Stimulated activated CD8-positive, alpha-beta memory T cell treated with anti-CD3 and anti-CD28 coated beads, Interleukin-12 subunit alpha, Interleukin-12 subunit beta, amount 100 ng/mL, for 4 hours (primary cell): ENCODE measurements around the gene GRID1.

Experiments used
- DNase-seq: peaks from one replicate; pipeline ENCODE4 v3.0.0-alpha.2; 2020; ENCODE audit warnings: low read depth

Gene GRID1

DNA sequence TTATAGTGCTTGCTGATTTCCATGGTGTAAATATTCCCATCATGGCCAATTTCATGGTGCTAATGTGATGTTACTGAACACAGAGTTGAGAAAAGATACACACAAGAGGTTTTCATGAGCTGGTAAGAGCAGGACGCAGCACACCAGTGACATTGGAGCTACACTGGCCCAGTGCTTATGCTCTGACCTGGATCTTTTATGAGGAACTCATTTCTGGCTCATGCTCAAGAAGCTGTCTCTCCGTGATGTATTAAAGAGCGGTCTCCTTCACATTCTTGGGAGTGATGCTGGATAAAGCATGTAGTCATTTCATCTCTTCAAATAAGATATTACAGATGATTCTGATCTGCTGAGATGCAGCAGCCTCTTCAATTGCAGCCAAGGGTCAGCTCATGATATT lies 785.2 kb downstream of the GRID1 start:
- DNase-seq, result no peak

DNA sequence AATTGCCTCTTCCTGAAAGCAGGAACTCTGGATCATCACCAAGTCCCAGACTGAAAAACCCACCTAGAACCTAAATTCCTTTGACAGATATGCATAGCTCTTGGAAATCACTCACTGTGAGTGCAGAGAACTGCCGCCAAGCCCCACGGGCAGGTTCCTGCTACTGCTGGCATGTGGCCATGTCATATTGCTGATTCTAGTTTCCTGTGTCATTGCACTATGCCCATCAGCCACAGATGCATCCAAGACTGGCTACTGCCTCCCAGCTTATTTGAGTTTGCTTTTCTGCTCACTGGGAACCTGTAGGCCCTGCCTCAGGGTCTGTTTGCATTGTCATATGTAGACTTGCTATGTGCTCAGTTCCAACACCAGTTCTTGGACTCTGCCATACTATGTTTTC lies 786.0 kb downstream of the GRID1 start:
- no peak for DNase-seq

DNA sequence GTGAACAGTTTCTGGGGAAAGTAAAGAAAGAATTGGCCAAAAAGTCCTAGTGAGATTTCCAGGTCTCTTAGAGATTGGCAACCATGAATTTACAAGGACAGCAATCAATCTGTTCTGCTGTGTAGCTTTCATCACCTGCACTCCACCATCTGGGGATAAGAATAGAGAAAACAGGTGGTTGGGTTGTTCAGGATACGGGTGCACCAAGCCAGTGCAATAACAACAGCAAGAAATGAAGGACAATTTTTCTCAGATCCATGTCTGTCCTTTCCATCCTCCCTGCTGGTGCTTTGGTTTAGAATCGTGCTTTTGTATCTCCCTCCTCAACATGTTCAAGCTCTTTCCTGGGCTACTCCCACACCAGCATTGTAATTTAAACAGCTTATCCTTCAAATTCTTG lies 787.7 kb downstream of the GRID1 start:
- no peak for DNase-seq

DNA sequence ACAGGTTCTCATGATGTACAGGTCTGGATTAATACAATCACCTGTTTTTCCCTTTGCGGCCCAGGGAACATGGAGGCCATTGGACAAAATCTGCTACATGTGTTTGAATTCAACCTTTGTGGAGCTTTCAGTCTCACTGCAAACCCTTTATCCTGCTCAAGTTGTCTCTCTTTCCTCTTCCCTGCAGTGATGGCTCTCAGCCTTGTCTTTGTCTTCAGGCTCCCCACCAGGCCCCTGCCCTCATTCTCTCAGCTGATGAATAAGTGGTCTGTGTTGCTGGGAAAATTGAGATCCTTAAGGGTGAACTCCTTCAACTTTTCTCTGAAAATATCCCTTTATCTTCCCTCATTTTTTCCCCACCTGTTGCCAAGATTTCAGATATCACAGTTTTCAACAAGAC lies 791.2 kb downstream of the GRID1 start:
- no peak for DNase-seq

DNA sequence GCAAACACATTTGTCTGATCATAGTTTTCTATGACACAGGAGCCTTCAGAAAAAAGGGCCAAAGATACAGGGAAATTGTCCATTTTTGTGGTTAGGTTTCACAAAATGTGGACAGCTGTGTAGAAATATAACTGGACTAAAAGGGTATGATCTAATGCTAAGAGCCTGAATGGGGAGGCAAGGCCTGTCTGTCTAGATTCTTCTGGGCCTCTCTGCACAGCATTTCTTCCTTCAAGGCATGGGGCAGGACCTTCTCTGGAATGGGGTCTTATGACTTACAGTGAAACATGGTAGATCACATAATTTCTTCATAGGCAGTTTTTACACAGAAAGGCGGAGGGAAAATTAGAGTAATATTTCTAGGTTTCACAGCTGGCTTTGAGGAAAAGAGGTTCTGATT lies 795.7 kb downstream of the GRID1 start:
- no peak for DNase-seq

DNA sequence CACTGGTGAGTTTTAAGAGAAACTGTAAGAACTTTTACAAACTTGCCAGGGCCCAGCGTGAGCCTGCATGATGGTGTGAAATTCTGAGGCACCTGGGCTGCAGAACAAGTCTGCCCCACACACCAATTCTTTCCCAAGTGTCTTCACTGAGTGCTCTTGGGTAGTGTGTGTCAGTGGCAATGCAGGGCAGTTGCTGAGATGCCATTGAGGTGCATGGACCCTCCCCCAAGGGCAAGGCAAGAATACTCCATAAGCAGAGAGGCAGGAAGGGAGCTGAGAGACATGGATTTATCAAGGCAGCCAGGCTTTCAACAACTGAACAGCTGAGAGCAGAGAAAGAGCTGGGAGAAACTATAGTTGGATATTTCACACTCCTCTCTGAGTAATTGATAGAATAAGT lies 801.2 kb downstream of the GRID1 start:
- no peak for DNase-seq

DNA sequence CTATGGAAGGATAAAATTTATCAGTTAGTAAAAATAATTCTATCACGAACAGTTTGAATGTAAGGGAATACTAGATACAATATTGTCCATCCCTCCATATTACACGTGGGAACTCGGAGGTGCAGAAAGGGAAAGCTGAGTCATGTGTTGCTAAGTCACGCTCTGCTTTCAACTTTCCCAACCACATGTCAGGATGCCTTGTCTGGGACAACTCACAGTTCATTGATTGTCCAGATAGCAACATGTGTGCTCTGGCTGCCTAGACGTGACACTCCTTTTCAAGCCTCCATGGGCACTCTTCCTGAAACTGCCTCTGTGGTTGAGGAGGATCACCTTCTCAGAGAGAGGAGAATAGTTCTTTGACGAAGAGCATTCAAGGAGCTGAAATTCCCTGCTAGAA lies 808.1 kb downstream of the GRID1 start:
- DNase-seq, result no peak

DNA sequence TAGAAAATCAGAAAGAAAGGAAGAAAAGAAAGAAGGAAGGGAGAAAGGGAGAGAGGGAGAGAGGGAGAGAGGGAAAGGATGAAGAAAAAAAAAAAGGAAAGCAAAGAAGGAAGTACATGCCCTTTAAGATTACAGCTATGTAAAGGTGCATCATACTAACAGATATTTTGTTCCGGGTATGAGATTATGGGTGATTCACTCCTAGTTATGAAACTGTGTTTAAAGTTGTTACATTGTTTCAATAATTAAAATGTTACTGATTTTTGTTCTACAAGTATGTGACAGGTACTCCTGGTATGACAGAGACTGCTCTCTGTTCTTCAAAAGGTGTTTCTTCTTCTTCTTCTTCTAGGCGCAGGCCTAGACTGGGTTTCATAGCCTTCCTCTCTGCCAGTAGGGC lies 808.9 kb downstream of the GRID1 start:
- DNase-seq, result no peak

DNA sequence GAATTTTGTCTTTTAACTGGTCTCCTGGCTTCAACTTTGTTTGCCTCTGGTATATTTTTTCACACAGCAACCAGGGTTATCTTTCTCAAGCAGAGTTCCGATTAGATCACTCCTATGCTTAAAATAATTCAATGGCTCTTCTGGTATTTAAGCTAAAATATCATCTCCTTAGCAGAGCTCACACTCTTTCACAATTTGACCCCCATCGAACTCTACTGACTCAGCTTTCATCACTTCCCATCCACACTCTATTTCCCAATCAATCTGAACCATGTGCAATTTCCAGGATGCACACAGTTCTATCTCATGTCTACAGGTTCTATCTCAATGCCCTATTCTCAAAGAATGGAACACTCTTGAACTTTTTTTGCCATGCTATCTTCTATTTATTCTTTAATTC lies 809.5 kb downstream of the GRID1 start:
- no peak for DNase-seq
